HEK293 (cell line): ENCODE results near the gene EIF4G1.

Source experiments
- CTCF ChIA-PET: fragments of 350-600 bp; formaldehyde crosslinking; extraction: SDS; loops from one replicate; lab custom pipeline; 2021; ENCODE audit warnings: antibody characterized with exemption; lab: Yijun Ruan, JAX
- POLR2A ChIA-PET: fragments of 300-600 bp; formaldehyde crosslinking; extraction: SDS; loops from one replicate; lab custom pipeline; 2020; ENCODE audit warnings: antibody characterized with exemption, inconsistent platforms; lab: Yijun Ruan, JAX
- H3K27ac ChIP-seq: fragments of 200-500 bp; sonication (Bioruptor generic); 2 replicates; pipeline ENCODE4 v1.5.1; 2014; ENCODE audit warnings: low read depth, low read length, control low read depth, inconsistent platforms; ENCODE audit errors: extremely low read depth
- H3K36me3 ChIP-seq, 2 experiments: fragments of 200-500 bp in 1 of 2; sonication (Bioruptor generic) in 1 of 2; 1 replicate in 1 of 2; 2 replicates in 1 of 2; pipeline ENCODE4 v1.5.1; 2014 to 2017; ENCODE audit warnings: inconsistent platforms in 2 of 2, low read length in 2 of 2; ENCODE audit not compliant: control insufficient read depth in 2 of 2, insufficient read depth in 1 of 2
- H3K4me1 ChIP-seq: fragments of 200-500 bp; sonication (Bioruptor generic); 2 replicates; pipeline ENCODE4 v1.5.1; 2014; ENCODE audit warnings: mild to moderate bottlenecking, low read length, inconsistent platforms; ENCODE audit not compliant: control insufficient read depth, insufficient read depth
- H3K4me3 ChIP-seq: 2 replicates; pipeline ENCODE4 v1.5.1; 2011; ENCODE audit warnings: low read depth, mild to moderate bottlenecking, control low read depth, low read length, moderate library complexity
- H3K9me3 ChIP-seq: fragments of 200-500 bp; sonication (Bioruptor generic); 2 replicates; pipeline ENCODE4 v1.5.1; 2014; ENCODE audit warnings: low read depth, low read length, inconsistent platforms; ENCODE audit not compliant: control insufficient read depth, insufficient read depth
- BCL11B ChIP-seq: fragments of 450-650 bp; formaldehyde crosslinking; IDR thresholded peaks from 2 replicates; pipeline ENCODE4 v1.5.1; 2016; ENCODE audit warnings: low read depth, missing biosample characterization, missing genetic modification characterization
- KLF1 ChIP-seq: fragments of 450-650 bp; formaldehyde crosslinking; IDR thresholded peaks from 2 replicates; pipeline ENCODE4 v1.5.1; 2016; ENCODE audit warnings: missing biosample characterization, missing genetic modification characterization
- OVOL3 ChIP-seq: fragments of 450-650 bp; formaldehyde crosslinking; IDR thresholded peaks from 2 replicates; pipeline ENCODE4 v1.5.1; 2016; ENCODE audit warnings: missing biosample characterization, missing genetic modification characterization
- SP2 ChIP-seq: fragments of 450-650 bp; formaldehyde crosslinking; IDR thresholded peaks from 2 replicates; pipeline ENCODE4 v1.5.1; 2016; ENCODE audit warnings: missing biosample characterization, missing genetic modification characterization
- ZBTB17 ChIP-seq: fragments of 450-650 bp; formaldehyde crosslinking; IDR thresholded peaks from 2 replicates; pipeline ENCODE4 v1.5.1; 2016; ENCODE audit warnings: missing biosample characterization, missing genetic modification characterization
- ZNF133 ChIP-seq: fragments of 450-650 bp; formaldehyde crosslinking; IDR thresholded peaks from 2 replicates; pipeline ENCODE4 v1.5.1; 2016; ENCODE audit warnings: missing biosample characterization, missing genetic modification characterization
- ZNF223 ChIP-seq: fragments of 450-650 bp; formaldehyde crosslinking; IDR thresholded peaks from 2 replicates; pipeline ENCODE4 v1.5.1; 2016; ENCODE audit warnings: missing biosample characterization, missing genetic modification characterization
- ZNF239 ChIP-seq: fragments of 450-650 bp; formaldehyde crosslinking; IDR thresholded peaks from 2 replicates; pipeline ENCODE4 v1.5.1; 2016; ENCODE audit warnings: missing biosample characterization, missing genetic modification characterization
- ZNF324 ChIP-seq: fragments of 450-650 bp; formaldehyde crosslinking; IDR thresholded peaks from 2 replicates; pipeline ENCODE4 v1.5.1; 2016; ENCODE audit warnings: missing biosample characterization, missing genetic modification characterization
- ZNF404 ChIP-seq: fragments of 450-650 bp; formaldehyde crosslinking; IDR thresholded peaks from 2 replicates; pipeline ENCODE4 v1.5.1; 2017; ENCODE audit warnings: missing biosample characterization, missing genetic modification characterization
- ZNF555 ChIP-seq: fragments of 450-650 bp; formaldehyde crosslinking; conservative IDR thresholded peaks from 2 replicates; pipeline ENCODE4 v1.5.1; 2017; ENCODE audit warnings: missing biosample characterization, mild to moderate bottlenecking, missing genetic modification characterization, inconsistent platforms
- ZSCAN4 ChIP-seq: fragments of 450-650 bp; formaldehyde crosslinking; IDR thresholded peaks from 2 replicates; pipeline ENCODE4 v1.5.1; 2017; ENCODE audit warnings: missing biosample characterization, missing genetic modification characterization
- TF ChIP-seq, protein P1 (sequence below): fragments of 450-650 bp; formaldehyde crosslinking; IDR thresholded peaks from 2 replicates; pipeline ENCODE4 v1.5.1; 2016; ENCODE audit warnings: missing biosample characterization, missing genetic modification characterization
- TF ChIP-seq, protein P2 (sequence below): fragments of 450-650 bp; formaldehyde crosslinking; IDR thresholded peaks from 2 replicates; pipeline ENCODE4 v1.5.1; 2016; ENCODE audit warnings: missing biosample characterization, missing genetic modification characterization

EIF4G1 gene

DNA sequence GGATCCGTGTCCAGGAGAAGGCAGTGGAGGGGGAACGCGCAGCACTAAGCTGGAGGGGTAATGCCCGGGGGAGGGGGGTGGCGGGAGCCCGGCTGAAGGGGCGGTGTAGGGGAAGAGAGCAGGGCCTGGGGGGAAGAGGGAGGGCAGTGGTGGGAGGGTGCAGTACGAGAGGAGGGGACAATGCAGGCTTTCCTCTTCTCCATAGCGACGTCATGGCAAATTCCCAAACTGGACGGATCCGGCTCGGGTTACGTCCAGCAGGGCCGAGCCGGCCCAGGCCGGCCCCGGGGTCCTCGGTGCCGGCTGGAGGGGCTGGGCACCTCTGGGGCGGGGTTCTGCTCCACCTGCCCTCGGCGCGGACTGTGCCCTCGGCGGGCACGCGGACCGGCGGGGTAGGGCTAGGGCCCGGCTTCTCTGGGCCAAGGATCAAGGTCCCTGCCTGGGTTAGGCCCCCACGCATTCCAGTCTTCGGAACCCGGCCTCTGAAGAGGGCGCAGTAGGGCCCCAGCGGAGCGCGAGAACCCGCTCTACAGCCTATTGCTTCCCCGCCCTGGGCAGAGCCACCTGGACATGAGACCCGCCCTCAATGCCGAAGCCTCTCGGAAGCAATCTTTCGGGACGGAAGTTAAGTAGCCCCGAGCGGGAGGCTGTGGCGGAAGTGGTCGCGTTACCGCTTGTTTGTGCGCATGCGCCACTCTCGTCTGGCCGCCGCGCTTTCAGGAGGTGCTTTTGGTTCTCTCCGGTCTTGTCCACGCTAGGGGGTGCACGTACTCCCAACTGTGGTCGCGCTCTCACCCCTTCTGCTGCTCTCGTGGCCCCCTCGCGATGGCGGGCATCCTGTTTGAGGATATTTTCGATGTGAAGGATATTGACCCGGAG, 48.5 kb downstream of the EIF4G1 start (continued):
- TF ChIP-seq ZNF404 (tag by site-specific recombination) (no peak), ZNF239 (no peak), KLF1 (peak; percentile 42; the same call in 1 of the 2 replicates), SP2 (peak; percentile 69), ZNF223 (no peak), ZNF324 (tag by site-specific recombination) (no peak; the same call in 1 of the 2 replicates), ZNF555 (tag by site-specific recombination) (no peak), ZBTB17 (no peak), OVOL3 (tag by site-specific recombination) (no peak), ZSCAN4 (tag by site-specific recombination) (peak; percentile 84), ZNF133 (tag by site-specific recombination) (no peak)
- TF ChIP-seq, protein P1, sequence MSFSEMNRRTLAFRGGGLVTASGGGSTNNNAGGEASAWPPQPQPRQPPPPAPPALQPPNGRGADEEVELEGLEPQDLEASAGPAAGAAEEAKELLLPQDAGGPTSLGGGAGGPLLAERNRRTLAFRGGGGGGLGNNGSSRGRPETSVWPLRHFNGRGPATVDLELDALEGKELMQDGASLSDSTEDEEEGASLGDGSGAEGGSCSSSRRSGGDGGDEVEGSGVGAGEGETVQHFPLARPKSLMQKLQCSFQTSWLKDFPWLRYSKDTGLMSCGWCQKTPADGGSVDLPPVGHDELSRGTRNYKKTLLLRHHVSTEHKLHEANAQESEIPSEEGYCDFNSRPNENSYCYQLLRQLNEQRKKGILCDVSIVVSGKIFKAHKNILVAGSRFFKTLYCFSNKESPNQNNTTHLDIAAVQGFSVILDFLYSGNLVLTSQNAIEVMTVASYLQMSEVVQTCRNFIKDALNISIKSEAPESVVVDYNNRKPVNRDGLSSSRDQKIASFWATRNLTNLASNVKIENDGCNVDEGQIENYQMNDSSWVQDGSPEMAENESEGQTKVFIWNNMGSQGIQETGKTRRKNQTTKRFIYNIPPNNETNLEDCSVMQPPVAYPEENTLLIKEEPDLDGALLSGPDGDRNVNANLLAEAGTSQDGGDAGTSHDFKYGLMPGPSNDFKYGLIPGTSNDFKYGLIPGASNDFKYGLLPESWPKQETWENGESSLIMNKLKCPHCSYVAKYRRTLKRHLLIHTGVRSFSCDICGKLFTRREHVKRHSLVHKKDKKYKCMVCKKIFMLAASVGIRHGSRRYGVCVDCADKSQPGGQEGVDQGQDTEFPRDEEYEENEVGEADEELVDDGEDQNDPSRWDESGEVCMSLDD (tag by site-specific recombination) = peak; percentile 41
- TF ChIP-seq, protein P2, sequence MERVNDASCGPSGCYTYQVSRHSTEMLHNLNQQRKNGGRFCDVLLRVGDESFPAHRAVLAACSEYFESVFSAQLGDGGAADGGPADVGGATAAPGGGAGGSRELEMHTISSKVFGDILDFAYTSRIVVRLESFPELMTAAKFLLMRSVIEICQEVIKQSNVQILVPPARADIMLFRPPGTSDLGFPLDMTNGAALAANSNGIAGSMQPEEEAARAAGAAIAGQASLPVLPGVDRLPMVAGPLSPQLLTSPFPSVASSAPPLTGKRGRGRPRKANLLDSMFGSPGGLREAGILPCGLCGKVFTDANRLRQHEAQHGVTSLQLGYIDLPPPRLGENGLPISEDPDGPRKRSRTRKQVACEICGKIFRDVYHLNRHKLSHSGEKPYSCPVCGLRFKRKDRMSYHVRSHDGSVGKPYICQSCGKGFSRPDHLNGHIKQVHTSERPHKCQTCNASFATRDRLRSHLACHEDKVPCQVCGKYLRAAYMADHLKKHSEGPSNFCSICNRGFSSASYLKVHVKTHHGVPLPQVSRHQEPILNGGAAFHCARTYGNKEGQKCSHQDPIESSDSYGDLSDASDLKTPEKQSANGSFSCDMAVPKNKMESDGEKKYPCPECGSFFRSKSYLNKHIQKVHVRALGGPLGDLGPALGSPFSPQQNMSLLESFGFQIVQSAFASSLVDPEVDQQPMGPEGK (tag by site-specific recombination) = peak; percentile 87

GRCh38 chr3:184366619-184367289, 52.3 kb downstream of the EIF4G1 start:
- Histone ChIP-seq H3K9me3 (no peaks in the 10 kb centered on the region), H3K36me3 (peaks cover 7 to 51% of the 10 kb centered on the region in 2 experiments; a peak in 2 of 3 replicates), H3K4me3 (no peak overlapping the region), H3K4me1 (no peaks in the 10 kb centered on the region), H3K27ac (no peak overlapping the region)
- CTCF ChIA-PET = interaction anchor here (0.6 to 7.7 kb wide), 5 partner anchors 11 to 174 kb away, joined by 3 to 85 read pairs (median 3); no protein-coding TSS in a partner anchor
- POLR2A ChIA-PET = interaction anchor here (0.6 kb wide), 1 partner anchor 12 kb away, joined by 3 read pairs; no protein-coding TSS in a partner anchor
- TF ChIP-seq ZSCAN4 (tag by site-specific recombination) (peak; percentile 85), BCL11B (tag by site-specific recombination) (no peak)
